Naive thymus-derived CD4-positive, alpha-beta T cell (primary cell): Measurements from ENCODE around the gene TGFBR2. TPM values are rescaled to one million over a fixed set of nuclear protein-coding genes. Genes with fewer than 3 reads are reported as not detected.

Experiments used
- ATAC-seq: fragments of 150-1000 bp; cut with Tn5 transposase; 2 replicates; pipeline ENCODE4 v1.10.0; 2021; ENCODE audit warnings: mild to moderate bottlenecking, moderate library complexity
- CTCF ChIA-PET: fragments of 350-600 bp; sonication (Branson Sonifier 250); formaldehyde crosslinking; loops from one replicate; lab custom pipeline; 2021; ENCODE audit warnings: antibody characterized with exemption; lab: Charles Lee
- POLR2A ChIA-PET: fragments of 350-600 bp; sonication (Branson Sonifier 250); formaldehyde crosslinking; loops from one replicate; lab custom pipeline; 2021; ENCODE audit warnings: antibody characterized with exemption, inconsistent platforms; lab: Charles Lee
- DNase-seq, 9 donors: peaks; one replicate each; pipeline versions ENCODE4 v3.0.0 to v3.0.0-alpha.2; 2020 to 2022; ENCODE audit warnings: mixed read lengths in 1 of 9
- H3K27ac ChIP-seq: one replicate; pipeline ENCODE4 v1.7.0; 2013; ENCODE audit warnings: mild to moderate bottlenecking, low read depth, low read length, moderate library complexity
- H3K27me3 ChIP-seq, 2 donors: one replicate each; pipeline ENCODE4 v1.7.0; 2013; ENCODE audit warnings: low read length in 2 of 2, mild to moderate bottlenecking in 2 of 2, moderate library complexity in 2 of 2; ENCODE audit not compliant: control insufficient read depth in 2 of 2, insufficient read depth in 2 of 2
- H3K36me3 ChIP-seq, 3 experiments: 1 replicate in 2 of 3; 2 replicates in 1 of 3; pipeline ENCODE4 v1.7.0; 2013; ENCODE audit warnings: low read length in 3 of 3, mild to moderate bottlenecking in 3 of 3, moderate library complexity in 1 of 3; ENCODE audit not compliant: insufficient read depth in 3 of 3, control insufficient read depth in 2 of 3
- H3K4me1 ChIP-seq, 2 donors: one replicate each; pipeline ENCODE4 v1.7.0; 2013; ENCODE audit warnings: low read length in 2 of 2, mild to moderate bottlenecking in 2 of 2, moderate library complexity in 1 of 2; ENCODE audit not compliant: control insufficient read depth in 2 of 2, insufficient read depth in 2 of 2
- H3K4me3 ChIP-seq: 2 replicates; pipeline ENCODE4 v1.7.0; 2013; ENCODE audit warnings: mild to moderate bottlenecking, low read length
- H3K9me3 ChIP-seq, 3 experiments: 1 replicate in 2 of 3; 2 replicates in 1 of 3; pipeline ENCODE4 v1.7.0; 2013; ENCODE audit warnings: low read length in 3 of 3; ENCODE audit not compliant: control insufficient read depth in 2 of 3
- H3K27ac Mint-ChIP-seq, 9 donors: one replicate each; pipeline ENCODE4 v1.8.0; 2020 to 2022; ENCODE audit warnings: mixed read lengths in 9 of 9, mild to moderate bottlenecking in 8 of 9, moderate library complexity in 5 of 9, inconsistent platforms in 2 of 9
- H3K27me3 Mint-ChIP-seq, 5 donors: one replicate each; pipeline ENCODE4 v1.8.0; 2021 to 2022; ENCODE audit warnings: mixed read lengths in 5 of 5, mild to moderate bottlenecking in 1 of 5
- H3K36me3 Mint-ChIP-seq, 5 donors: one replicate each; pipeline ENCODE4 v1.8.0; 2020 to 2022; ENCODE audit warnings: mixed read lengths in 5 of 5, mild to moderate bottlenecking in 3 of 5, inconsistent platforms in 1 of 5
- H3K4me1 Mint-ChIP-seq, 7 donors: one replicate each; pipeline ENCODE4 v1.8.0; 2020 to 2022; ENCODE audit warnings: mixed read lengths in 7 of 7, mild to moderate bottlenecking in 3 of 7, inconsistent platforms in 1 of 7
- H3K4me3 Mint-ChIP-seq, 10 donors: one replicate each; pipeline ENCODE4 v1.8.0; 2020 to 2022; ENCODE audit warnings: mild to moderate bottlenecking in 10 of 10, mixed read lengths in 10 of 10, moderate library complexity in 6 of 10, inconsistent platforms in 2 of 10
- H3K9me3 Mint-ChIP-seq, 11 donors: one replicate each; pipeline ENCODE4 v1.8.0; 2020 to 2022; ENCODE audit warnings: mixed read lengths in 11 of 11, mild to moderate bottlenecking in 4 of 11, inconsistent platforms in 1 of 11, moderate library complexity in 1 of 11
- intact Hi-C, 2 donors: fragments of 100-400 bp; cut with micrococcal nuclease; formaldehyde crosslinking; loops; one replicate each; pipeline ENCODE4 v1.15.1; 2023
- polyA plus RNA-seq, 2 donors: library from polyadenylated mRNA; unstranded; fragments of 300-500 nt; fragmentation: Illumina TruSeq; gene quantifications; one replicate each; pipeline ENCODE4 v1.2.3, GENCODE V29; 2021
- total RNA-seq, 6 experiments: library from RNA in 5 of 6; stranded (reverse) in 5 of 6; gene quantifications; 1 replicate in 5 of 6; 2 replicates in 1 of 6; pipeline ENCODE4 v1.2.3 and lab custom pipeline; 2021 to 2026

TGFBR2 gene
- total and polyA plus RNA-seq, 7 experiments from 2014 or later: 63.0 to 263 (median 155) TPM

GRCh38 chr3:30598668-30599545, 7.5 kb upstream of the TGFBR2 start:
- POLR2A ChIA-PET: interaction anchor here (0.8 to 1.1 kb wide), 2 partner anchors 9 to 32 kb away, joined by 3 read pairs; no protein-coding TSS in a partner anchor
- intact Hi-C loops: loop anchor here in 1 of 2 donors (1.0 to 5.0 kb wide), 2 partner anchors 7 to 77 kb away; partner anchors contain the start of gene TGFBR2
- CTCF ChIA-PET: no interaction called here

DNA sequence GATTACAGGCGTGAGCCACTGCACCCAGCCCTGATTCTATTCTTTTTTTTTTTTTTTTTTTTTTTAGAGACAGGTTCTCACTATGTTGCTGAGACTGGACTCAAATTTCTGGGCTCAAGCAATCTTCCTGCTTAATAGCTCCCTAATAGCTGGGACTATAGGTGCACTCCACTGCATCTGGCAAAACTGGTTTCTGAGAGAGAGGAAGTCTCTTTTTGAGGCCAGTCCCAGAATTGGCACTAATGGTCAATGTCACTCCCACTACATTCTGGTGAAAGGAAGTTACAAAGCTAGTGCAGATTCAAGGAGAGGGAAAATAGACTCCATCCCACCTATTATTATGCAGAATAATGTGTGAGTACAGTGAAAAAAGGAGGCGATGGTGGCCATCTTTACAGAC, 5.8 kb upstream of the TGFBR2 start:
- Mint-ChIP-seq H3K27me3 (no peaks in the 10 kb centered on the region), H3K4me1 (peaks cover 30 to 86% (median 70%) of the 10 kb centered on the region in 7 donors), H3K36me3 (peaks cover 0 to 7% (median 0%) of the 10 kb centered on the region in 5 donors), H3K4me3 (no peak overlapping the region), H3K27ac (peak overlapping the region in 3 of 9 donors; percentile 58 to 72 (median 60)), H3K9me3 (no peaks in the 10 kb centered on the region)
- ATAC-seq (no peak), DNase-seq (no peak)
- H3K36me3 ChIP-seq: no peaks in the 10 kb centered on the region
- no peak overlapping the region for H3K27ac ChIP-seq
- H3K9me3 ChIP-seq: no peaks in the 10 kb centered on the region
- H3K4me3 ChIP-seq: no peak overlapping the region
- intact Hi-C loops: loop anchor here in 1 of 2 donors (5.0 kb wide), 1 partner anchor 38 kb away; no protein-coding TSS in a partner anchor
- ChIA-PET CTCF (no interaction called here), POLR2A (interaction anchor here (0.6 to 27.4 kb wide), 4 partner anchors 10 to 151 kb away, joined by 3 to 853 read pairs (median 6); no protein-coding TSS in a partner anchor)
- peaks cover 11 to 48% of the 10 kb centered on the region in 2 donors for H3K4me1 ChIP-seq
- H3K27me3 ChIP-seq: no peaks in the 10 kb centered on the region

More at GRCh38 chr3:30598668-30599545, 7.5 kb upstream of the TGFBR2 start:
- Mint-ChIP-seq H3K9me3 (peaks cover 0 to 8% (median under 1%) of the 10 kb centered on the region in 11 donors), H3K27me3 (no peaks in the 10 kb centered on the region), H3K4me1 (peaks cover 14 to 69% (median 53%) of the 10 kb centered on the region in 7 donors), H3K27ac (peak overlapping the region; percentile 48 to 93 (median 70)), H3K4me3 (peak overlapping the region in 9 of 10 donors; percentile 4 to 76 (median 29)), H3K36me3 (peaks cover 0 to 7% (median 2%) of the 10 kb centered on the region in 5 donors)
- Histone ChIP-seq H3K4me3 (no peak overlapping the region), H3K27ac (no peak overlapping the region), H3K27me3 (no peaks in the 10 kb centered on the region), H3K36me3 (no peaks in the 10 kb centered on the region), H3K4me1 (peaks cover 2 to 31% of the 10 kb centered on the region in 2 donors), H3K9me3 (no peaks in the 10 kb centered on the region)
- ATAC-seq: peak; percentile 44
- DNase-seq: no peak

DNA sequence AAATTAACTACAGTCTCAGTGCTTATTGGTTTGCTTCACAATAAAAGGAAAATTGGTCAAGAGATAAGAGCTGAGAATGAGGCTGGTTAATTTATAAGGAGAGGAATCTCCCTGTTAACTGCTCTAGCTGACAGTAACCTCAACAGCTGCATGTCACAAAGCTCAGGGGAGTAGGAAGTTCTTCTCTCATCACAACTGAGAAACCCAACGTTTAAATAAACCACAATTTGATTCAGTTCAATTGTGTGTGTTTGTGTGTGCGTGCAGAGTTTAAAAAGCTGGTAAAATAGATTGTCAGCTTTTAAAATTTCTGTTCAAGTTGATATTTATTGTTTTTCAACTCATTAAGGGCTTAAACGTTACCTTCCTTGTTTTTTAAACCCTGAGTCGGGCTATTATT, 3.5 kb upstream of the TGFBR2 start:
- H3K36me3 Mint-ChIP-seq: peaks cover 0 to 9% (median 4%) of the 10 kb centered on the region in 5 donors
- Histone ChIP-seq H3K36me3 (peaks cover 0 to 9% (median 0%) of the 10 kb centered on the region in 3 experiments), H3K4me3 (no peak overlapping the region), H3K4me1 (peaks cover 18 to 54% of the 10 kb centered on the region in 2 donors), H3K27me3 (no peaks in the 10 kb centered on the region), H3K27ac (no peak overlapping the region), H3K9me3 (no peaks in the 10 kb centered on the region)
- CTCF ChIA-PET: no interaction called here
- peak overlapping the region in 8 of 10 donors; percentile 8 to 99 (median 36) for H3K4me3 Mint-ChIP-seq
- ATAC-seq (peak; percentile 19), DNase-seq (no peak)
- H3K27ac Mint-ChIP-seq: peak overlapping the region in 8 of 9 donors; percentile 46 to 98 (median 96)
- peaks cover 0 to 2% (median 0%) of the 10 kb centered on the region in 11 donors for H3K9me3 Mint-ChIP-seq
- POLR2A ChIA-PET: interaction anchor here (0.8 to 27.4 kb wide), 5 partner anchors 10 to 90 kb away, joined by 3 to 853 read pairs (median 4); no protein-coding TSS in a partner anchor
- H3K27me3 Mint-ChIP-seq: no peaks in the 10 kb centered on the region
- H3K4me1 Mint-ChIP-seq: peaks cover 38 to 77% (median 70%) of the 10 kb centered on the region in 7 donors
- intact Hi-C loops: loop anchor here in 1 of 2 donors (5.0 kb wide), 1 partner anchor 41 kb away; no protein-coding TSS in a partner anchor

DNA sequence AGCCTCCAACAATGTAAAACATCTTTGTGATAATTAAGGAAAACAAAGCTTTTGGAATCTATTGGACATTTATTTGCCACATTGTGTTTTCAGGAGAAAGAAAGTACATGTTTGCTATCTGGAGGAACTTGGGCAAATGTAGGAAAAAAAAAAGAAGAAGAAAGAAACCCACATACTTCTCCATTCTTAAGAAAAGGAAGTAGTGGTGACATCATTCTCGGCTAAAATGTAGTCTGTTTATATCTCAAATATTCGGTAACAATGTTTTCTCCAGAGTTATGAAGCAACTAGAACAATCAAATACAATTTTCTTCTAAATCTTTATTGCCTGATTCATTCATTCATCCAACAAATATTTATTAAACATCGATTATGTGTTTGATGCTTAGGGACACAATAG, 2.3 kb upstream of the TGFBR2 start:
- peak overlapping the region; percentile 19 for H3K4me3 ChIP-seq
- H3K27ac ChIP-seq: peak overlapping the region; percentile 91
- Mint-ChIP-seq H3K9me3 (peaks cover 0 to 2% (median 0%) of the 10 kb centered on the region in 11 donors), H3K27ac (peak overlapping the region; percentile 91 to 100 (median 97)), H3K4me1 (peaks cover 38 to 70% (median 62%) of the 10 kb centered on the region in 7 donors), H3K36me3 (peaks cover 0 to 16% (median 13%) of the 10 kb centered on the region in 5 donors), H3K4me3 (peak overlapping the region; percentile 84 to 100 (median 99)), H3K27me3 (no peaks in the 10 kb centered on the region)
- no peaks in the 10 kb centered on the region for H3K9me3 ChIP-seq
- POLR2A ChIA-PET: interaction anchor here (0.6 to 27.4 kb wide), 3 partner anchors 41 to 206 kb away, joined by 3 to 853 read pairs (median 3); no protein-coding TSS in a partner anchor
- no peaks in the 10 kb centered on the region for H3K27me3 ChIP-seq
- intact Hi-C loops: loop anchor here in 1 of 2 donors (2.0 to 5.0 kb wide), 2 partner anchors 42 to 285 kb away; no protein-coding TSS in a partner anchor
- H3K4me1 ChIP-seq: peaks cover 18 to 45% of the 10 kb centered on the region in 2 donors
- no peak for DNase-seq
- peak; percentile 33 for ATAC-seq
- CTCF ChIA-PET: interaction anchor here (1.2 to 1.3 kb wide), 2 partner anchors 63 to 89 kb away, joined by 3 to 5 read pairs; no protein-coding TSS in a partner anchor
- peaks cover 0 to 13% (median 0%) of the 10 kb centered on the region in 3 experiments for H3K36me3 ChIP-seq

- CTCF ChIA-PET: interaction anchor here (0.6 to 1.3 kb wide), 4 partner anchors 13 to 89 kb away, joined by 3 to 5 read pairs (median 3); no protein-coding TSS in a partner anchor
- intact Hi-C loops: loop anchor here in 1 of 2 donors (2.0 to 5.0 kb wide), 2 partner anchors 42 to 286 kb away; no protein-coding TSS in a partner anchor
These were observed 1.8 kb upstream of the TGFBR2 start for GRCh38 chr3:30604558-30604957.

More at GRCh38 chr3:30604558-30604957, 1.8 kb upstream of the TGFBR2 start:
- Mint-ChIP-seq H3K27me3 (no peaks in the 10 kb centered on the region), H3K36me3 (peaks cover 0 to 16% (median 13%) of the 10 kb centered on the region in 5 donors), H3K4me3 (peak overlapping the region; percentile 84 to 100 (median 99)), H3K27ac (peak overlapping the region; percentile 91 to 100 (median 97)), H3K9me3 (peaks cover 0 to 2% (median 0%) of the 10 kb centered on the region in 11 donors), H3K4me1 (peaks cover 36 to 65% (median 57%) of the 10 kb centered on the region in 7 donors)
- Histone ChIP-seq H3K9me3 (no peaks in the 10 kb centered on the region), H3K4me1 (peaks cover 18 to 40% of the 10 kb centered on the region in 2 donors), H3K27ac (peak overlapping the region; percentile 91), H3K36me3 (peaks cover 0 to 13% (median 0%) of the 10 kb centered on the region in 3 experiments), H3K27me3 (no peaks in the 10 kb centered on the region), H3K4me3 (peak overlapping the region; percentile 19)
- POLR2A ChIA-PET: interaction anchor here (0.7 to 27.4 kb wide), 4 partner anchors 40 to 89 kb away, joined by 3 to 853 read pairs (median 4); no protein-coding TSS in a partner anchor
- ATAC-seq: no peak
- DNase-seq: no peak
